ENCODE data around the gene SP8.

The SP8 gene

DNA sequence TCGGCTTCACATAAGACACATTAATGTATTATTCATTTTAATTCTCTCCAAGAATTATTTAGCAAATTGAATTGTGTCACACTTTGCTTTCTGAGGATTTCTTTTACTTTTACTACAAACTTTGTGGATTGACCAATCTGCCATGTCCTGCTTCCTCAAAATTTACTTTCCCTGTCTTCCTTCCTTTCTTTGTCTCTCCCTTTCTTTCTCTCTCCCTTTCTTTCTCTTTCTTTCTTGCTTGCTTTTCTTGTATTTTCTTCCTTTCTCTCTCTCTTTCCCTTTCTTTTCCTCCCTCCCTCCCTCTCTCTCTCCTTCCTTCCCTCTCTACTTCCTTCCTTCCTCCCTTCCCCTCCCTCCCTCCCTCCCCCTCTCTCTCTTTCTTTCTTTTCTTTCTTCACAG lies 37.8 kb downstream of the SP8 start:
- DNase-seq, result no peak

DNA sequence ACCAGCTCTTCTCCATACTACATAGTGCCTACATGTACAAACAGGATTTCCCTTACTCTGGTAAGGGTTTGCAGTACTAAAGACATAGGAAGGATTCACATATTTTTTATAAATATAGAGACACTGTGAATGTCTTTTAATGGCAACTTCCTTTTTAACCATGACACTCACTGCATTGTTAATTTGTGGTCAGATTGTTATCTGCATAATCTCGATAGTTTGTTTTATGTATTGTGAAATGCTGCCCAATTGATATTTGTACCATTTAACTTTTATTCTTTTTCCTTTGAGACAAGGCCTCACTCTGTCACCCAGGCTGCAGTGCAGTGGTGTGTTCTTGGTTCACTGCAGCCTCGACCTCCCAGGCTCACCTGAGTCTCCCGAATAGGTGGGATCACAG lies 39.7 kb downstream of the SP8 start:
- DNase-seq, result no peak

DNA sequence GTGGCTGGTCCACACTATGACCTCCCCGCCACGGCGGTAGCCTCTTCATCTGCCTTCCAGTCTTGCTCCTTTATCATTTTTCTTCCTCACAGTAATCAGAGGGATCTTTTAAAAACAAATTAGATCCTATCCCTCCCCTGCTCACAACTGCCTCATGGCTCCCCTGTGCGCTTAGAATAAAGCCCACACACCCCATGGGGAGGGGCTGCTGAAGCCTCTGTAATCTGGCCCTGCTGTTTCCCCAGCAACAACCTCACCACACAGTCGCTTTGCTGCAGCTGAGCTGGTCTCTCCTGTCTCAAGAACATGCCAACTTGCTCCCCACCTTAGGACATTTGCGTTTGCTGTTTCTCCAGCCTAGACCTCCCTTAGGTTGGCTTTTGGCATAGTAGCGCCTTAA lies 41.0 kb downstream of the SP8 start:
- no peak for DNase-seq

DNA sequence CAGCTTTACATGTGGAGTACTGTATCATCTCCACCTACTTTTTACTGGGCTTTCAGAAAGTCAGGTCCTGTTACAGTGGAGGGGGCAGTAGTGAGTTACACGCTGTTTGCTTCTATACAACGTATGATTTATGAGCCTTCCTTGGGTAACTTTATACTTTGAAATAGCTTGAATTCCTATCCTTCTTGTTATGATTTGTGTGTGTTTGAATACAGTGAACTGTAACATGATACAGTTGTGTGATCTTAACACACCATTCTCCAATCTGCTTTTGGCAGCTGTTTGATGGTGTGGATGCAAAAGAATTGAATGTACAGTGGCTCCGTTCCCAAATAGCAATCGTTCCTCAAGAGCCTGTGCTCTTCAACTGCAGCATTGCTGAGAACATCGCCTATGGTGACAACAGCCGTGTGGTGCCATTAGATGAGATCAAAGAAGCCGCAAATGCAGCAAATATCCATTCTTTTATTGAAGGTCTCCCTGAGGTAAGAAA lies 41.7 kb downstream of the SP8 start:
- no peak for DNase-seq

DNA sequence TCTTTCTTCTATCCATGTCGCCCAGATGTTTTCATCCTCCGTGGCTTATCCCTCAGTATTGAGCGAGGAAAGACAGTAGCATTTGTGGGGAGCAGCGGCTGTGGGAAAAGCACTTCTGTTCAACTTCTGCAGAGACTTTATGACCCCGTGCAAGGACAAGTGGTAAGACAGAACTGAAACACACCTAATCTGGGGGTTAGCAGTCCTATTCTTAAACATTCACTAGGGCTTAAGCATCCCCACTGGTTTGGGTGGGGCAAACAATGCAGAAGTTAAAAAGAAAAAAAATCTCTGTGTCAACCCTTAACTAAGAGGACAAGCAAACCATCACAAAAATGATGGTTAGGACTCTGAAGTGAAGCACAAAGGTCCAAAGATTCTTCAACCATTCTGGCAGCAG lies 43.8 kb downstream of the SP8 start:
- DNase-seq, result no peak

DNA sequence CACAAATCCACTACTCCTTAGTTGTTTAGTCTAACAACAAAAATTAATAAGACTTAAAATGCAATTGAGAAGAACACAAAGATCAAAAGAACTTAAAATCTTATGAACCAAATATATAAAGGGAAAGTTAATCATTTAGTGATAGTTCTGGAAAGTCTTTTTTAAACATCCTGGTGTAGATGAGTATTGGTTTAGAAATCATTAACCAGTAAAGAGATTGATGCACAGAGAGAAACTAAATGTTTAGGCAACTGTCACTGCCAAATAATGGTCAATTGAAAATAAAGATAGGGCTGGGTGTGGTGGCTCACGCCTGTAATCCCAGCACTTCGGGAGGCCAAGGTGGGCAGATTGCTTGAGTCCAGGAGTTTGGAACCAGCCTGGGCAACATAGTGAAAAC lies 44.9 kb downstream of the SP8 start:
- no peak for DNase-seq

DNA sequence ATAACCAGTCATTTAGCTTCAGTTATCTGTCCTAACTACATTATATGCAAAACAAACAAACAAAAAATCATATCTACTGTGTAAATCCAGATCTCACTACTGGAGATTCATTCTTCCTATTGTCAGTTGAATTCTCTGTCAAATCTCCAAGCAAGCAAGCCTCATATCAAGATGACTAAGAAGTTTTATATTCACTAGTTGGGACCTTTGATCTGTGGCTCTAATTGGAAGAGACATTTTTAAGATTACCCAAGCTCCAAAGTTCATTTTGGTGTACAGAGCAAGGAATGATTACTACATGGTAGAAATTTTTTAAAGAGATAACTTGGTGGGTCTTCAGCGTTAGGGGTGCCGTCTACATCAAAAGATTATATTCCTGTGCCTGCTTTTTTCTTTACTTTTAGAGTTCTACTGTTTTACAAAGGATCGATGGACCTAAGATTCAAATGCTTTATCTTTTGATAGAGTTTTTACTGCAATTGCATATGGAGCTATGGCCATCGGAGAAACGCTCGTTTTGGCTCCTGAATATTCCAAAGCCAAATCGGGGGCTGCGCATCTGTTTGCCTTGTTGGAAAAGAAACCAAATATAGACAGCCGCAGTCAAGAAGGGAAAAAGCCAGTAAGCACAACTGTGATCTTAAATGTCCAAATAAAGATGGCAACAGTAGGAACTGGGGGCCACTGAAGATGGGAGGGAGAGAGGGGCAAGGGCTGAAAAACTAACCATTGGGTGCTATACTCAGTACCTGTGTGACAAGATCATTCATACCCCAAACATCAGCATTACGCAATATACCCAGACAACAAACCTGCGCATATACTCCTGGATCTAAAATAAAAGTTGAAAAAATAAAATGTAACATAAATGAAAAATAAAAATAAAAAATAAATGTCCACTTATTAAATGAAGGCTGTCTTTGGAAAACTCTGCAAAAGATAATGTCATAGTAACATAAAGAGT lies 47.9 kb downstream of the SP8 start:
- DNase-seq, result no peak

DNA sequence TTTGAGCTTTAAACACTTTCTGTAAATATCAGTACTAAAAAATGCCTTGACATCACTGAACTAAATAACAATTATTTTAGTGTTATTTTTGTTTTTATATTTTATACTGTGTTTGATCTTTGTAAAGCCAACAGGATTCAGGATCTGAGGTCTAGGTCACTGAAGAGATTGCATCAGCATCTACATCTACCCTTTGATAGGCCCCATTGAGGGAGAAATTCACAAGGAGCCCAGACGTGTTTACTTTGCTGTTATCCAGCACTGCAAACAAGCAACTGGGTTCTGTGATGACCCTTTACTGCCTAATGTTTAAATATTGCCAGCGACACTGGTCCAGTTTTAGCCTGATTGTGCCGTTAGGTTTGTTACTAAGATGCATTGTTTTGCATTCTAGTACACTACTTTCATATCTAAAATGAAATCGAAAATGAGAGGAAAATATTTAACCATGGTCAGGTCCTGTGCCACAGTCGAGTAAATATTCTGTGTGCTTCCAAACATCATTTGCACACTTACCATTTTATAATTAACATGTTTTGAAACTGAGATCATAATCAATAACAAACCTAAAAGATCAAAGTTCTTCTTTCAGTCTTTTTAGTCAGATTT lies 48.7 kb downstream of the SP8 start:
- no peak for DNase-seq

DNA sequence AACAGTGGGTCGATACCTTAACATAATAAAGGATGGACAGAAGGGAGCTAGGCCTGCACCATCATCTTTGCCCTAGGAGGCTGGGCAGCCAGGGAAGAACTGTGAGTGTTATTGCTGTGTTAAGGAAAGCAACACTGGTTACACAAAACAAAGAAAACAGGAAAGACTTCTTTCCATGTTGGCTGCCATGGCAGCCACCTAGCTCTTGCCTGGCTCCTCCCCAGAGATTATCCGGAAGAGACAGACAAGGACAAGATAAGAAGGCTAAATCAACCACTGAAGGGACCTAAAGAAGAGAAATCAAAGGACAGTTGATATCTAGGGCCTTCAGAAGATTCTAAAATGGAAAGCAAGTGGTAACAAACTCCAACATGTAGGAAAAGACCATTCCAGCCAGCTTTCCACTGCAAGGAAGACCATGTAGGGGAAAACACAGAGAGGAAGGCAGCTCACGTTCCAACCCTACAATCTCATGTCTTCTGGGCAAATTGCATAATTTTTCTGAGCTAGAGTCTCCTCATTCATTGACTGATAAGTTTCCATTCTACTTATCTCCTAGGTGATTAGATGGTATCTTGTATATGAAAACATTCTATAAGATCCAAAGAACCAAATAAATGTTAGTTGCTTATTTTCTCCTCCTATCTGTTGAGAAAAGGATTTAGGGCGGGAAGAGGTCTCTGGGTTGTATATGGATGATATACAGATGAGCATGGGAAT lies 51.2 kb downstream of the SP8 start:
- no peak for DNase-seq

All from stimulated activated naive CD4-positive, alpha-beta T cell (primary cell).